ENCODE results near the gene RELL1. TPM values are rescaled to one million over a fixed set of nuclear protein-coding genes. Genes with fewer than 3 reads are reported as not detected.
A peak's percentile ranks its signal among the peaks of the same experiment; 100 is the strongest.

Gene RELL1
- total RNA-seq, 1 donor from 2014 or later, result 23.1 TPM

DNA sequence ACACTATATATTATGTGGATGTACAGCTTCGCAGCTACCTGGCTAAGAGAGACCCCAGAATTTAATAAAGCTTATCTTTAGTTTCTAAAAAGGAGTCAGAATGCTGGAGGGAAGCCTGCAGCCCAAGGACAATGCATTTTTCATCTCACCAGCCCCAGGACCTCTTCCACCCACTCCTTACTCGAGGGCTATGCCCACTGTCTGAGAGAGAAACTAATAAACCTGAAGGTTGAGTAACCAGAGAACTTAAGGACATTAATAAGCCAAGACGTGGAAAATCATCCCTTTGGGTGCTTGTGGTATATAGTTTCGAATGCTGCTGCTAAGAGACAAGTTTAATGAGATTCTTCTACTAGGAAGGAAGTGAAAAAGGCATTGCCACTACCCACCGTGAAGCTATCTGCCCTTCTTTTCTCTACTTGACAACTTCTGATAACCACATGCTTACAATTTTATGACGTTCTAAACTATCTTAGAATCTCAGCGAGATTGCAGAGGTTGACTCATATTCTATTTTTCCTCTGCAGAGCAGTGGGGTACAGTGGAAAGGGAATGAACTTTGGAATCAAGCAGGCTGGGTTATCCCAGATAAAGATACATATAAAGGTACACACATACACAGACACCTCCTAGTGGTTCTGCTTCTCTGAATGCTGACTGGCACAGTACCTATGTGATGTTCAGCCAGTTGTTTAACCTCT is 3.3 kb downstream of the RELL1 start:
- H3K27me3 ChIP-seq (ENCODE audit: insufficient read depth, low read length), result no peaks in the 10 kb centered on the region
- no peak for FAIRE-seq
- Mint-ChIP-seq H3K4me1 (ENCODE audit: low read depth, unreplicated experiment) (peaks cover 15% of the 10 kb centered on the region), H3K9me3 (ENCODE audit: unreplicated experiment) (no peaks in the 10 kb centered on the region), H3K27me3 (ENCODE audit: low read depth, unreplicated experiment) (no peaks in the 10 kb centered on the region), H3K4me3 (ENCODE audit: unreplicated experiment) (no peak overlapping the region), H3K27ac (ENCODE audit: unreplicated experiment) (no peak overlapping the region), H3K36me3 (ENCODE audit: low read depth, unreplicated experiment) (no peaks in the 10 kb centered on the region)
- H3K4me2 ChIP-seq (ENCODE audit: low read length), result peak overlapping the region; percentile 3
- H3K27ac ChIP-seq (ENCODE audit: low read depth, low read length), result no peak overlapping the region
- H3K4me1 ChIP-seq (ENCODE audit: insufficient read depth, low read length), result peaks cover 20% of the 10 kb centered on the region
- H3K4me3 ChIP-seq (ENCODE audit: insufficient read depth, low read depth, low read length), result no peak overlapping the region
- H3K79me2 ChIP-seq (ENCODE audit: insufficient read depth, low read length), result peaks cover 6% of the 10 kb centered on the region
- H4K20me1 ChIP-seq (ENCODE audit: insufficient read depth, low read length), result no peaks in the 10 kb centered on the region
- H3K36me3 ChIP-seq (ENCODE audit: insufficient read depth, low read length), result no peaks in the 10 kb centered on the region
- H3K9me3 ChIP-seq (ENCODE audit: insufficient read depth, low read depth, low read length), result no peaks in the 10 kb centered on the region
- no peak for DNase-seq (ENCODE audit: low read depth)
- no peak overlapping the region for H3K9ac ChIP-seq (ENCODE audit: low read length)
- no peak for TF ChIP-seq EZH2 (IDR thresholded peaks at IDR 0.05; ENCODE audit: insufficient read depth, low read length)
- TF ChIP-seq, protein P1, sequence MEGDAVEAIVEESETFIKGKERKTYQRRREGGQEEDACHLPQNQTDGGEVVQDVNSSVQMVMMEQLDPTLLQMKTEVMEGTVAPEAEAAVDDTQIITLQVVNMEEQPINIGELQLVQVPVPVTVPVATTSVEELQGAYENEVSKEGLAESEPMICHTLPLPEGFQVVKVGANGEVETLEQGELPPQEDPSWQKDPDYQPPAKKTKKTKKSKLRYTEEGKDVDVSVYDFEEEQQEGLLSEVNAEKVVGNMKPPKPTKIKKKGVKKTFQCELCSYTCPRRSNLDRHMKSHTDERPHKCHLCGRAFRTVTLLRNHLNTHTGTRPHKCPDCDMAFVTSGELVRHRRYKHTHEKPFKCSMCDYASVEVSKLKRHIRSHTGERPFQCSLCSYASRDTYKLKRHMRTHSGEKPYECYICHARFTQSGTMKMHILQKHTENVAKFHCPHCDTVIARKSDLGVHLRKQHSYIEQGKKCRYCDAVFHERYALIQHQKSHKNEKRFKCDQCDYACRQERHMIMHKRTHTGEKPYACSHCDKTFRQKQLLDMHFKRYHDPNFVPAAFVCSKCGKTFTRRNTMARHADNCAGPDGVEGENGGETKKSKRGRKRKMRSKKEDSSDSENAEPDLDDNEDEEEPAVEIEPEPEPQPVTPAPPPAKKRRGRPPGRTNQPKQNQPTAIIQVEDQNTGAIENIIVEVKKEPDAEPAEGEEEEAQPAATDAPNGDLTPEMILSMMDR (IDR thresholded peaks at IDR 0.05; ENCODE audit: insufficient read depth, low read depth, low read length), result no peak
- no peak overlapping the region for H2AFZ ChIP-seq (ENCODE audit: low read depth, low read length)

DNA sequence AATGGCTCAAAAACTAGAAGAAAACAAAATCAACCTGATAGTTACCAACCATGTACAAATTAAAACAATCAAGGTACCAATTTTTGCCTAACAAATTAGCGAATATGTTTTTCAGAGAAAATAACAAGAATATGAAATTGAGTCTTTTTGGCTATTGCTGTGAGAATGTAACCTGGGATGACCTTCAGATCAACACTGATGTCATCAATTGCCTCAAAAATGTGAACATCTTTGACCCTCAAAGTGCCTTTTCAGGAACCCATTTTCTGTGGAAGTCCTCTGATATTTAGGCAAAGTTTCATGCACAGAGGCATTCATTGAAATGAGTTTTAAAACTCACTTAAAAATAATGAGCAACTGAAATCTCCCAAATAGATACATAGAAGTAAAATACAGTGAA is 6.1 kb downstream of the RELL1 start:
- H3K9me3 ChIP-seq (ENCODE audit: insufficient read depth, low read depth, low read length), result no peaks in the 10 kb centered on the region
- H3K4me3 ChIP-seq (ENCODE audit: insufficient read depth, low read depth, low read length), result no peak overlapping the region
- H3K27ac Mint-ChIP-seq (ENCODE audit: unreplicated experiment), result no peak overlapping the region
- TF ChIP-seq EZH2 (IDR thresholded peaks at IDR 0.05; ENCODE audit: insufficient read depth, low read length), result no peak
- TF ChIP-seq, protein P1 (IDR thresholded peaks at IDR 0.05; ENCODE audit: insufficient read depth, low read depth, low read length), result no peak
- no peak for DNase-seq (ENCODE audit: low read depth)
- no peak overlapping the region for H3K4me2 ChIP-seq (ENCODE audit: low read length)
- no peaks in the 10 kb centered on the region for H3K27me3 Mint-ChIP-seq (ENCODE audit: low read depth, unreplicated experiment)
- H4K20me1 ChIP-seq (ENCODE audit: insufficient read depth, low read length), result peaks cover 4% of the 10 kb centered on the region
- no peak overlapping the region for H3K9ac ChIP-seq (ENCODE audit: low read length)
- peaks cover 23% of the 10 kb centered on the region for H3K79me2 ChIP-seq (ENCODE audit: insufficient read depth, low read length)
- peaks cover 10% of the 10 kb centered on the region for H3K4me1 ChIP-seq (ENCODE audit: insufficient read depth, low read length)
- no peak overlapping the region for H3K4me3 Mint-ChIP-seq (ENCODE audit: unreplicated experiment)
- H3K27me3 ChIP-seq (ENCODE audit: insufficient read depth, low read length), result no peaks in the 10 kb centered on the region
- FAIRE-seq, result no peak
- no peaks in the 10 kb centered on the region for H3K9me3 Mint-ChIP-seq (ENCODE audit: unreplicated experiment)
- no peaks in the 10 kb centered on the region for H3K36me3 Mint-ChIP-seq (ENCODE audit: low read depth, unreplicated experiment)
- peaks cover 16% of the 10 kb centered on the region for H3K4me1 Mint-ChIP-seq (ENCODE audit: low read depth, unreplicated experiment)
- H3K27ac ChIP-seq (ENCODE audit: low read depth, low read length), result no peak overlapping the region
- H2AFZ ChIP-seq (ENCODE audit: low read depth, low read length), result no peak overlapping the region
- H3K36me3 ChIP-seq (ENCODE audit: insufficient read depth, low read length), result no peaks in the 10 kb centered on the region

DNA sequence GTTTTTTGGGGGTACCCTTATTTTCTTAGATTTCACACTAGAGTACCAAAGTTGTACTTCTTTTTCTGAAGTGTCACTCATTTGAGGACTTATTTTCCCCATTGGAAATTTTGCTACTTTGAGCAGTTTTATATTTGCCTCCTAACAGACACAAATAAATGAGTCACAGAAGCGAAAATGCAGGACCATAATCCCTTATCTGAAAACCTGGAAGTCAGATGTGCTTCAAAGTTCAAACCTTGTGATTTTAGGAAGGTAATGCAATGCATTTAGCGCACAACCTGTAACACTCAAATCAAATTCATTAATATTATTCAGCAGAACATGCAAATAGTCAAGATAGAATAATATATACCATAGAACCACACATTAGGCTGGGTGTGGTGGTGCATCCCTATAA is 6.9 kb downstream of the RELL1 start:
- Mint-ChIP-seq H3K4me1 (ENCODE audit: low read depth, unreplicated experiment) (peaks cover 16% of the 10 kb centered on the region), H3K27me3 (ENCODE audit: low read depth, unreplicated experiment) (no peaks in the 10 kb centered on the region)
- TF ChIP-seq, protein P1 (IDR thresholded peaks at IDR 0.05; ENCODE audit: insufficient read depth, low read depth, low read length), result no peak
- TF ChIP-seq EZH2 (IDR thresholded peaks at IDR 0.05; ENCODE audit: insufficient read depth, low read length), result no peak

More for the DNA sequence above, 6.9 kb downstream of the RELL1 start:
- Histone ChIP-seq H3K9ac (ENCODE audit: low read length) (no peak overlapping the region), H3K27ac (ENCODE audit: low read depth, low read length) (no peak overlapping the region), H3K4me1 (ENCODE audit: insufficient read depth, low read length) (peaks cover 6% of the 10 kb centered on the region), H3K36me3 (ENCODE audit: insufficient read depth, low read length) (no peaks in the 10 kb centered on the region), H2AFZ (ENCODE audit: low read depth, low read length) (no peak overlapping the region), H3K79me2 (ENCODE audit: insufficient read depth, low read length) (peaks cover 22% of the 10 kb centered on the region), H3K27me3 (ENCODE audit: insufficient read depth, low read length) (no peaks in the 10 kb centered on the region), H4K20me1 (ENCODE audit: insufficient read depth, low read length) (peaks cover 9% of the 10 kb centered on the region), H3K9me3 (ENCODE audit: insufficient read depth, low read depth, low read length) (no peaks in the 10 kb centered on the region), H3K4me2 (ENCODE audit: low read length) (no peak overlapping the region), H3K4me3 (ENCODE audit: insufficient read depth, low read depth, low read length) (no peak overlapping the region)
- Mint-ChIP-seq H3K9me3 (ENCODE audit: unreplicated experiment) (no peaks in the 10 kb centered on the region), H3K27ac (ENCODE audit: unreplicated experiment) (no peak overlapping the region), H3K4me3 (ENCODE audit: unreplicated experiment) (no peak overlapping the region), H3K36me3 (ENCODE audit: low read depth, unreplicated experiment) (no peaks in the 10 kb centered on the region)
- DNase-seq (ENCODE audit: low read depth) (no peak), FAIRE-seq (no peak)
